HG02610 (cell line): ENCODE data around the gene NCR3LG1.
A peak's percentile ranks its signal among the peaks of the same experiment; 100 is the strongest.

ENCODE experiments used
- ATAC-seq: cut with Tn5 transposase; IDR thresholded peaks from one replicate; pipeline ENCODE4 v1.9.1; 2021; ENCODE audit warnings: mild to moderate bottlenecking, moderate library complexity; ENCODE audit not compliant: unreplicated experiment

The NCR3LG1 gene

GRCh38 chr11:17351510-17352176, at the start of gene NCR3LG1:
TSS of gene NCR3LG1 (plus strand) at chr11:17351800. CDS start at chr11:17351970, 170 bp downstream.
- ATAC-seq = peak; percentile 34

- no peak for ATAC-seq
These were observed 38.0 kb upstream of the NCR3LG1 start for GRCh38 chr11:17313349-17314231.

GRCh38 chr11:17314232-17314547, 37.4 kb upstream of the NCR3LG1 start:
- no peak for ATAC-seq

- ATAC-seq = no peak
These were observed 36.6 kb upstream of the NCR3LG1 start for GRCh38 chr11:17314904-17315426.

GRCh38 chr11:17328871-17329494, 22.6 kb upstream of the NCR3LG1 start:
- no peak for ATAC-seq

- no peak for ATAC-seq
These were observed 19.9 kb upstream of the NCR3LG1 start for GRCh38 chr11:17331669-17332068.

- no peak for ATAC-seq
These were observed 17.6 kb upstream of the NCR3LG1 start for GRCh38 chr11:17333799-17334586.

- ATAC-seq = no peak
These were observed 8.3 kb upstream of the NCR3LG1 start for GRCh38 chr11:17343257-17343656.

GRCh38 chr11:17343907-17344306, 7.7 kb upstream of the NCR3LG1 start:
- peak; percentile 67 for ATAC-seq

- no peak for ATAC-seq
These were observed 3.9 kb upstream of the NCR3LG1 start for GRCh38 chr11:17347676-17348075.

- no peak for ATAC-seq
These were observed 987 bp upstream of the NCR3LG1 start for GRCh38 chr11:17350455-17351171.

- ATAC-seq = no peak
These were observed 459 bp upstream of the NCR3LG1 start for GRCh38 chr11:17351172-17351509.

GRCh38 chr11:17352950-17353820, 1.6 kb downstream of the NCR3LG1 start:
- ATAC-seq = no peak

- ATAC-seq = no peak
These were observed 2.4 kb downstream of the NCR3LG1 start for GRCh38 chr11:17353821-17354600.

- ATAC-seq = no peak
These were observed 3.0 kb downstream of the NCR3LG1 start for GRCh38 chr11:17354601-17354991.

GRCh38 chr11:17366495-17366894, 14.9 kb downstream of the NCR3LG1 start:
- no peak for ATAC-seq

- no peak for ATAC-seq
These were observed 17.0 kb downstream of the NCR3LG1 start for GRCh38 chr11:17368551-17368950.

GRCh38 chr11:17369094-17369493, 17.5 kb downstream of the NCR3LG1 start:
- ATAC-seq = peak; percentile 57
